Transverse colon (tissue), 4 donors: ENCODE results near the gene LPCAT1.

ENCODE experiments used
- EP300 ChIP-seq: sonication (generic); formaldehyde crosslinking; IDR thresholded peaks from one replicate; pipeline ENCODE4 v1.6.1; 2017; ENCODE audit warnings: antibody characterized with exemption, low read depth
- POLR2A ChIP-seq: fragments of 450-650 bp; IDR thresholded peaks from one replicate; pipeline ENCODE4 v1.6.1; 2016; ENCODE audit warnings: antibody characterized with exemption, mild to moderate bottlenecking, moderate library complexity
- POLR2AphosphoS5 ChIP-seq, 3 donors: sonication (generic); formaldehyde crosslinking; IDR thresholded peaks; one replicate each; pipeline ENCODE4 v1.6.1; 2016; ENCODE audit warnings: antibody characterized with exemption in 3 of 3
- TF ChIP-seq, protein P1 (sequence below), 5 experiments: fragments of 200-600 bp in 3 of 5; fragments of 450-650 bp in 2 of 5; sonication (generic) in 3 of 5; IDR thresholded peaks; 1 replicate in 2 of 5; 2 replicates in 3 of 5; pipeline ENCODE4 v1.5.1; 2016 to 2017; ENCODE audit warnings: antibody characterized with exemption in 5 of 5, inconsistent platforms in 3 of 5, mild to moderate bottlenecking in 2 of 5, moderate library complexity in 1 of 5

DNA sequence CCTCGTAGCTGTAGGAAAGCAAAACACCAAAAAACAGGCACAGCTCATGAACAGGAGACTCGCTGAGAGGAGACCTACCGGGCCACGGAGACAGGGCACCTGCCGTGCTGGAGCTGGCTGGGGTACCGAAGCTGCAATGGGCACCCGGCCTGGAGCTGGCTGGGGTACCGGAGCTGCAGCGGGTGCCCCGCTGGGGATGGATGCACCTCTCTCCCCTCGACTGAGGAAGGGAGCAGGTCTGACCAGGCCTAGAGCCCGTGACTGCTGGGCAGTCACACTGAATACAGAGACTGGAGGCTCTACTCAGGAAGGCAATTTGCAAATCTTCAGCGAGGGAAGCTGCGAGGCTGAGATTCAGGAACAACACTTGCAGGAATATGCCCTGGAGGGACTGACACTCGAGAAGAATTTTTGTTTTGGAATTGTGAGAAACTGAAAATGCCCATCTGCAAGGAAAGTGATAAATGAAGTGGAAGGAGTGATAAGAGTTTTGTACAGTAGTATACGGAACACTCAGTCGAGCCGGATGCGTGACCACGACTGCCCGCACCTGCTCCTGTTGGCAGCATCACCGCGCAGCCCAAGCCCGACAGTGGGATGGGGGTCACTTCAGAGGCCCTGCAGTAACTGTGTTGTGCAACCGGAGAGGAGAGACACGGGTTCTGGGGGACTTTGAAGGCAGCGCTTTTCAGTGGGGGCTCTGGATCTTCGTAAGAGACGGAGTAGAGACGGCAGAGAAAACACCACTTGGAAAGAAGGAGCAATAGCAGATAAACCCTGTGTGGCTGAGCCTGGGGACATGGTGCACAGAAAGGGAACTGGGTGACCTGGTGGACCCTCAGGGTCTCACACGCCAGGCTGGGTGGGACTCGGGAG is 27.9 kb upstream of the LPCAT1 start:
- TF ChIP-seq, protein P1, sequence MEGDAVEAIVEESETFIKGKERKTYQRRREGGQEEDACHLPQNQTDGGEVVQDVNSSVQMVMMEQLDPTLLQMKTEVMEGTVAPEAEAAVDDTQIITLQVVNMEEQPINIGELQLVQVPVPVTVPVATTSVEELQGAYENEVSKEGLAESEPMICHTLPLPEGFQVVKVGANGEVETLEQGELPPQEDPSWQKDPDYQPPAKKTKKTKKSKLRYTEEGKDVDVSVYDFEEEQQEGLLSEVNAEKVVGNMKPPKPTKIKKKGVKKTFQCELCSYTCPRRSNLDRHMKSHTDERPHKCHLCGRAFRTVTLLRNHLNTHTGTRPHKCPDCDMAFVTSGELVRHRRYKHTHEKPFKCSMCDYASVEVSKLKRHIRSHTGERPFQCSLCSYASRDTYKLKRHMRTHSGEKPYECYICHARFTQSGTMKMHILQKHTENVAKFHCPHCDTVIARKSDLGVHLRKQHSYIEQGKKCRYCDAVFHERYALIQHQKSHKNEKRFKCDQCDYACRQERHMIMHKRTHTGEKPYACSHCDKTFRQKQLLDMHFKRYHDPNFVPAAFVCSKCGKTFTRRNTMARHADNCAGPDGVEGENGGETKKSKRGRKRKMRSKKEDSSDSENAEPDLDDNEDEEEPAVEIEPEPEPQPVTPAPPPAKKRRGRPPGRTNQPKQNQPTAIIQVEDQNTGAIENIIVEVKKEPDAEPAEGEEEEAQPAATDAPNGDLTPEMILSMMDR (IDR thresholded peaks at IDR 0.05): no peak
- TF ChIP-seq EP300: no peak
- TF ChIP-seq POLR2A: no peak
- no peak for TF ChIP-seq POLR2AphosphoS5 (IDR thresholded peaks at IDR 0.05)
